A673 (cell line): ENCODE results near the gene CAVIN2. TPM values are rescaled to one million over a fixed set of nuclear protein-coding genes. Genes with fewer than 3 reads are reported as not detected.
"Not testable (repeated sequence)": the region's sequence is repeated elsewhere in the genome, so short reads cannot be mapped to it uniquely, and the experiment has no call there.

Experiments used
- BruUV-seq: library from RNA; stranded (reverse); fragments of 400-500 nt; replicated peaks from 2 replicates; lab custom pipeline; 2021; lab: Mats Ljungman, UMichigan
- CTCF ChIA-PET: fragments of 300-600 bp; sonication (Branson Sonifier 250); formaldehyde crosslinking; loops from one replicate; lab custom pipeline; 2022; ENCODE audit warnings: antibody characterized with exemption; lab: Charles Lee
- POLR2A ChIA-PET: fragments of 300-600 bp; sonication (Branson Sonifier 250); formaldehyde crosslinking; loops from one replicate; lab custom pipeline; 2022; ENCODE audit warnings: antibody characterized with exemption; ENCODE audit not compliant: low non-redundant PET; lab: Charles Lee
- DNase-seq: peaks from one replicate; pipeline ENCODE4 v3.0.0-alpha.2; 2015; ENCODE audit warnings: low spot score
- H3K27ac ChIP-seq: fragments of 200-600 bp; sonication (generic); 2 replicates; pipeline ENCODE4 v1.5.1; 2016; ENCODE audit warnings: mixed run types, low read depth, mild to moderate bottlenecking, mixed read lengths, antibody characterized with exemption, low read length; ENCODE audit not compliant: poor library complexity, severe bottlenecking
- H3K27me3 ChIP-seq: fragments of 200-600 bp; sonication (generic); replicated peaks from 2 replicates; pipeline ENCODE4 v1.6.1; 2017; ENCODE audit warnings: mixed run types, low read depth, mild to moderate bottlenecking, mixed read lengths, antibody characterized with exemption, low read length; ENCODE audit not compliant: insufficient read depth, poor library complexity
- H3K36me3 ChIP-seq: fragments of 200-600 bp; sonication (generic); 2 replicates; pipeline ENCODE4 v1.6.1; 2016; ENCODE audit warnings: mixed run types, mild to moderate bottlenecking, mixed read lengths, antibody characterized with exemption, low read length; ENCODE audit not compliant: insufficient read depth, poor library complexity, severe bottlenecking
- H3K4me1 ChIP-seq: fragments of 200-600 bp; sonication (generic); 2 replicates; pipeline ENCODE4 v1.6.1; 2017; ENCODE audit warnings: mixed run types, mild to moderate bottlenecking, mixed read lengths, antibody characterized with exemption, low read length; ENCODE audit not compliant: insufficient read depth, poor library complexity, severe bottlenecking
- H3K4me3 ChIP-seq: fragments of 200-600 bp; sonication (generic); 2 replicates; pipeline ENCODE4 v1.5.1; 2016; ENCODE audit warnings: low read depth, mixed run types, mild to moderate bottlenecking, mixed read lengths, low read length; ENCODE audit not compliant: poor library complexity, severe bottlenecking
- H3K9me3 ChIP-seq: fragments of 200-600 bp; sonication (generic); 2 replicates; pipeline ENCODE4 v1.6.1; 2016; ENCODE audit warnings: mixed run types, low read depth, mild to moderate bottlenecking, mixed read lengths, antibody characterized with exemption, low read length; ENCODE audit not compliant: poor library complexity, severe bottlenecking
- CTCF ChIP-seq: fragments of 300-800, 200-600 bp; sonication (generic); conservative IDR thresholded peaks from 2 replicates; pipeline ENCODE4 v1.5.1; 2017; ENCODE audit warnings: low read depth, mild to moderate bottlenecking, antibody characterized with exemption, low read length, moderate library complexity, mixed read lengths
- EZH2 ChIP-seq: fragments of 200-600 bp; sonication (generic); IDR thresholded peaks from 2 replicates; pipeline ENCODE4 v1.6.1; 2017; ENCODE audit warnings: borderline replicate concordance, low read depth, mild to moderate bottlenecking, mixed read lengths, antibody characterized with exemption, low read length; ENCODE audit not compliant: poor library complexity, severe bottlenecking
- intact Hi-C: fragments of 100-400 bp; cut with micrococcal nuclease; formaldehyde crosslinking; loops from one replicate; pipeline ENCODE4 v1.10.0; 2022; ENCODE audit not compliant: unreplicated experiment
- total RNA-seq: library from RNA; stranded (reverse); gene quantifications from 2 replicates; pipeline ENCODE4 v1.2.3, GENCODE V29; 2021

CAVIN2 gene
- total RNA-seq, 1 experiment from 2014 or later = 0.28 TPM

GRCh38 chr2:191789796-191790195 lies 57.1 kb downstream of the CAVIN2 start:
- TF ChIP-seq CTCF (no peak), EZH2 (no peak)
- H3K4me3 ChIP-seq = no peak overlapping the region
- intact Hi-C loops = no loop called here
- DNase-seq = peak; percentile 23
- H3K27me3 ChIP-seq = no peaks in the 10 kb centered on the region
- no peaks in the 10 kb centered on the region for H3K36me3 ChIP-seq
- no TSS peak for BruUV-seq
- H3K4me1 ChIP-seq = no peaks in the 10 kb centered on the region
- CTCF ChIA-PET = no interaction called here
- POLR2A ChIA-PET = no interaction called here
- no peaks in the 10 kb centered on the region for H3K9me3 ChIP-seq
- H3K27ac ChIP-seq = no peak overlapping the region

- H3K9me3 ChIP-seq = no peaks in the 10 kb centered on the region
- no peaks in the 10 kb centered on the region for H3K4me1 ChIP-seq
- DNase-seq = no peak
- ChIA-PET POLR2A (interaction anchor here (0.6 to 0.7 kb wide), 2 partner anchors 159 to 187 kb away, joined by 3 to 8 read pairs; no protein-coding TSS in a partner anchor), CTCF (interaction anchor here (0.6 kb wide), 1 partner anchor 376 kb away, joined by 3 read pairs; no protein-coding TSS in a partner anchor)
- no peak overlapping the region for H3K27ac ChIP-seq
- BruUV-seq = no TSS peak
- H3K36me3 ChIP-seq = no peaks in the 10 kb centered on the region
- H3K4me3 ChIP-seq = no peak overlapping the region
- H3K27me3 ChIP-seq = no peaks in the 10 kb centered on the region
- intact Hi-C loops = no loop called here
- TF ChIP-seq EZH2 (no peak), CTCF (no peak)
Measured at GRCh38 chr2:191786694-191787093, 60.2 kb downstream of the CAVIN2 start.

GRCh38 chr2:191785651-191786050 lies 61.2 kb downstream of the CAVIN2 start:
- H3K27me3 ChIP-seq, H3K4me1 ChIP-seq, POLR2A ChIA-PET, CTCF ChIA-PET, H3K4me3 ChIP-seq, DNase-seq, H3K27ac ChIP-seq, H3K36me3 ChIP-seq, intact Hi-C loops, BruUV-seq, H3K9me3 ChIP-seq: not testable (repeated sequence)

Other genes starting within 250 kb of the CAVIN2 start
- gene NABP1, start 169.0 kb downstream of the CAVIN2 start, total RNA-seq = 33.2 and 38.4 TPM in 2 replicates